GM12878 (cell line): ENCODE results near the gene TRAF2. TPM values are rescaled to one million over a fixed set of nuclear protein-coding genes. Genes with fewer than 3 reads are reported as not detected.

Experiments
- BHLHE40 ChIP-seq, 2 experiments: fragments of 450-650 bp in 1 of 2; IDR thresholded peaks; 2 replicates each; pipeline ENCODE4 v1.6.1; 2011 to 2017; ENCODE audit warnings: low read depth in 2 of 2, borderline replicate concordance in 1 of 2, improper control_type of control experiment in 1 of 2, low read length in 1 of 2, mild to moderate bottlenecking in 1 of 2
- BMI1 ChIP-seq: fragments of 450-650 bp; IDR thresholded peaks from 2 replicates; pipeline ENCODE4 v1.6.1; 2016; ENCODE audit warnings: mild to moderate bottlenecking, moderate library complexity, borderline replicate concordance
- CEBPZ ChIP-seq: fragments of 150-350 bp; IDR thresholded peaks from 2 replicates; pipeline ENCODE4 v1.6.1; 2016; ENCODE audit warnings: low read depth, low read length
- CHD2 ChIP-seq: IDR thresholded peaks from 2 replicates; pipeline ENCODE4 v1.6.1; 2011; ENCODE audit warnings: low read depth, low read length, improper control_type of control experiment, borderline replicate concordance
- E2F8 ChIP-seq: fragments of 450-650 bp; IDR thresholded peaks from 2 replicates; pipeline ENCODE4 v1.6.1; 2018; ENCODE audit warnings: mild to moderate bottlenecking, low read depth, moderate library complexity; ENCODE audit not compliant: partially characterized antibody
- EP300 ChIP-seq, 2 experiments: fragments of 150-350 bp in 1 of 2; IDR thresholded peaks; 2 replicates each; pipeline ENCODE4 v1.6.1; 2011 to 2012; ENCODE audit warnings: low read depth in 2 of 2, low read length in 2 of 2, borderline replicate concordance in 1 of 2, improper control_type of control experiment in 1 of 2, inconsistent platforms in 1 of 2; ENCODE audit not compliant: control insufficient read depth in 1 of 2
- EZH2 ChIP-seq: IDR thresholded peaks from 2 replicates; pipeline ENCODE4 v1.6.1; 2012; ENCODE audit warnings: low read depth, mild to moderate bottlenecking, control low read depth, inconsistent platforms, low read length, borderline replicate concordance; ENCODE audit not compliant: control insufficient read depth
- HCFC1 ChIP-seq: fragments of 150-350 bp; IDR thresholded peaks from 2 replicates; pipeline ENCODE4 v1.6.1; 2014; ENCODE audit warnings: low read length
- HDAC6 ChIP-seq: fragments of 200-600 bp; sonication (generic); IDR thresholded peaks from one replicate; pipeline ENCODE4 v1.8.0; 2017; ENCODE audit warnings: antibody characterized with exemption; ENCODE audit not compliant: unreplicated experiment
- HDGF ChIP-seq: fragments of 450-650 bp; IDR thresholded peaks from 2 replicates; pipeline ENCODE4 v1.6.1; 2016; ENCODE audit warnings: antibody characterized with exemption
- IKZF1 ChIP-seq: fragments of 450-650 bp; conservative IDR thresholded peaks from 2 replicates; pipeline ENCODE4 v1.6.1; 2017; ENCODE audit warnings: antibody characterized with exemption, mild to moderate bottlenecking
- KDM1A ChIP-seq: fragments of 200-600 bp; sonication (generic); IDR thresholded peaks from 2 replicates; pipeline ENCODE4 v1.6.1; 2016; ENCODE audit warnings: borderline replicate concordance
- KLF5 ChIP-seq: fragments of 450-650 bp; IDR thresholded peaks from 2 replicates; pipeline ENCODE4 v1.6.1; 2014; ENCODE audit warnings: mild to moderate bottlenecking; ENCODE audit not compliant: partially characterized antibody
- NFYB ChIP-seq: IDR thresholded peaks from 2 replicates; pipeline ENCODE4 v1.6.1; 2011; ENCODE audit warnings: low read depth, mild to moderate bottlenecking, low read length, improper control_type of control experiment, moderate library complexity; ENCODE audit not compliant: insufficient read depth
- NR2C2 ChIP-seq: IDR thresholded peaks from 2 replicates; pipeline ENCODE4 v1.6.1; 2011; ENCODE audit warnings: borderline replicate concordance, low read depth; ENCODE audit not compliant: control insufficient read depth, insufficient read length
- PAX5 ChIP-seq: IDR thresholded peaks from 2 replicates; pipeline ENCODE4 v1.6.1; 2011; ENCODE audit warnings: low read depth, low read length, borderline replicate concordance
- SUPT20H ChIP-seq: IDR thresholded peaks from 2 replicates; pipeline ENCODE4 v1.6.1; 2011; ENCODE audit warnings: low read depth, mild to moderate bottlenecking, low read length, moderate library complexity, borderline replicate concordance; ENCODE audit not compliant: control insufficient read depth
- ZNF592 ChIP-seq: fragments of 450-650 bp; IDR thresholded peaks from 2 replicates; pipeline ENCODE4 v1.6.1; 2017; ENCODE audit warnings: mild to moderate bottlenecking, moderate library complexity
- polyA plus RNA-seq, 11 experiments: library from polyadenylated mRNA; depleted of rRNA in 4 of 11; unstranded in 6 of 11; stranded (reverse) in 5 of 11; fragments of >200 nt; fragmentation: Nextera tagmentation in 4 of 11; fragmentation: Illumina TruSeq in 1 of 11; extraction: Ambion mirVana in 4 of 11; extraction: Trizol in 1 of 11; gene quantifications; 1 replicate in 1 of 11; 2 replicates in 10 of 11; pipeline versions ENCODE4 v1.2.1 to v1.2.3, GENCODE V29; 2011 to 2016; ENCODE audit warnings: inconsistent platforms in 2 of 11, missing spikeins in 2 of 11, low read depth in 1 of 11
- total RNA-seq, 4 experiments: library from RNA; depleted of rRNA in 3 of 4; stranded (reverse); fragments of >200 nt in 3 of 4; fragmentation: Illumina TruSeq in 1 of 4; extraction: Trizol in 1 of 4; gene quantifications; 2 replicates each; pipeline versions ENCODE4 v1.2.1 to v1.2.3, GENCODE V29; 2013 to 2021

The TRAF2 gene
- total and polyA plus RNA-seq, 10 of the 15 experiments (the other 5 are each of a cell fraction or from before 2014, with no cell fraction given), result 0.34 to 39.5 (median 18.7) TPM

- TF ChIP-seq PAX5 (peak; percentile 43; the same call in 1 of the 2 replicates), NFYB (no peak), EP300 (IDR thresholded peaks at IDR 0.05; ENCODE audit: borderline replicate concordance in 1 of 2, control insufficient read depth in 1 of 2, low read depth in 2 of 2, low read length in 2 of 2) (0 out of 4 replicates have a peak, but pooled peaks of 1 of the 2 experiments have one; percentile 37), E2F8 (no peak), HDGF (peak; percentile 84; the same call in 1 of the 2 replicates), IKZF1 (peak; percentile 81), CHD2 (peak; percentile 67), HDAC6 (no peak), KLF5 (no peak), NR2C2 (no peak), KDM1A (no peak), CEBPZ (no peak), SUPT20H (no peak), ZNF592 (no peak), HCFC1 (no peak; the same call in 1 of the 2 replicates), EZH2 (no peak), BMI1 (no peak), BHLHE40 (IDR thresholded peaks at IDR 0.05; ENCODE audit: borderline replicate concordance in 1 of 2, low read depth in 2 of 2, low read length in 1 of 2) (peak in 1 of 2 experiments; percentile 64; a peak in 1 of 4 replicates)
Measured at GRCh38 chr9:136882109-136882946, 4.0 kb upstream of the TRAF2 start (continued).
